Gastroesophageal sphincter (tissue), 4 donors: ENCODE data around the gene MYO15A. TPM values are rescaled to one million over a fixed set of nuclear protein-coding genes. Genes with fewer than 3 reads are reported as not detected.

Source experiments
- ATAC-seq: fragments of 150-250 bp; one replicate; pipeline ENCODE4 v1.9.1; 2016; ENCODE audit warnings: mild to moderate bottlenecking, moderate library complexity
- H3K27ac ChIP-seq, 4 donors: fragments of 200-600 bp; sonication (generic) in 3 of 4; 1 replicate in 3 of 4; 2 replicates in 1 of 4; pipeline ENCODE4 v1.5.1; 2016 to 2019
- H3K27me3 ChIP-seq: fragments of 200-600 bp; sonication (generic); one replicate; pipeline ENCODE4 v1.5.1; 2019
- H3K36me3 ChIP-seq, 2 donors: fragments of 200-600 bp; sonication (generic); one replicate each; pipeline ENCODE4 v1.5.1; 2019; ENCODE audit warnings: control low read depth in 1 of 2
- H3K4me1 ChIP-seq, 3 donors: fragments of 200-600 bp; sonication (generic); 1 replicate in 2 of 3; 2 replicates in 1 of 3; pipeline ENCODE4 v1.5.1; 2016 to 2019; ENCODE audit warnings: control low read depth in 2 of 3
- H3K4me3 ChIP-seq, 2 donors: fragments of 200-600 bp; sonication (generic); one replicate each; pipeline ENCODE4 v1.5.1; 2019; ENCODE audit warnings: mild to moderate bottlenecking in 1 of 2, moderate library complexity in 1 of 2
- H3K9me3 ChIP-seq, 3 donors: fragments of 200-600 bp; sonication (generic); one replicate each; pipeline ENCODE4 v1.5.1; 2017 to 2019; ENCODE audit warnings: control low read depth in 2 of 3
- EP300 ChIP-seq: sonication (generic); formaldehyde crosslinking; IDR thresholded peaks from one replicate; pipeline ENCODE4 v1.6.1; 2017; ENCODE audit warnings: antibody characterized with exemption, mild to moderate bottlenecking
- POLR2A ChIP-seq, 2 donors: fragments of 450-650 bp; IDR thresholded peaks; one replicate each; pipeline ENCODE4 v1.6.1; 2017; ENCODE audit warnings: antibody characterized with exemption in 2 of 2, mild to moderate bottlenecking in 2 of 2, moderate library complexity in 1 of 2
- POLR2AphosphoS5 ChIP-seq: sonication (generic); formaldehyde crosslinking; IDR thresholded peaks from one replicate; pipeline ENCODE4 v1.6.1; 2017; ENCODE audit warnings: antibody characterized with exemption
- WGBS, 2 donors: methylation state at CpG; one replicate each; pipeline ENCODE4 v1.1.5; 2018; ENCODE audit warnings: low coverage in 1 of 2; 5-methylcytosine and 5-hydroxymethylcytosine counted together
- total RNA-seq, 4 donors: library from RNA; depleted of rRNA; stranded (reverse); fragments of >200 nt; gene quantifications; one replicate each; pipeline ENCODE4 v1.1.0, GENCODE V29; 2016
- TF ChIP-seq, protein P1 (sequence below), 4 experiments: fragments of 200-600 bp in 2 of 4; fragments of 450-650 bp in 2 of 4; sonication (generic) in 1 of 4; IDR thresholded peaks; one replicate each; pipeline ENCODE4 v1.5.1; 2017 to 2019; ENCODE audit warnings: antibody characterized with exemption in 4 of 4, mild to moderate bottlenecking in 2 of 4, moderate library complexity in 2 of 4

MYO15A gene
- total RNA-seq, 4 donors from 2014 or later, result 0.59 to 1.2 (median 0.70) TPM

DNA sequence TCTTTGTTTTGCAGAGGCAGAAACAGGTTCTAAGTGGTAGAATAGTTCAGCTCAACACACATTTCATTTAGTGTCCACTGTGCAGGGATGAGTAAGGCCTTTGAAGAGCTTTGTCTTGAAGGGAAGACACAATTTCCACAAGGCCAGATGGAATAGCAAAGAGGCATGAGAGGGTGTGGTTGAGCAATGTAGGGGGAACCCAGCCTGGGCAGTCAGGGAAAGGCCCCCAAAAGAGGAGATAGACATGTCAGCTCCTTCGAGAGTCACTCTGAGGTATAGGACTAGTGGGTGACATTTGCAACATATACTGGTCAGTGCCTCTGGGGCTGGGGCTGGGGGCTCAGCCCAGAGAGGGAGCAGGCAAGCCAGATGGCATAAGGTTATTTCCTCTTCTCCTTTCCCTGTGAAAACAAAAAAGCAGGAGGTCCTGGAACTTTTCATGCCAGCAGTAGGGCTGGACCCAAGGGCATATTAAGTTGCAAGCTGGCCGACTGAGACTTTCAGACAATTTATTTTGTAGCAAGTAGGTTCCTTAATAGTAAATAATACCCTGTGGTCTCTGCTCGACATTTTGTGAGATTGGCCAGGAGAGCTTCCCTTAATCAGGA, 82.2 kb downstream of the MYO15A start:
- no peak for ATAC-seq
- Histone ChIP-seq H3K4me1 (peaks cover 7 to 98% (median 60%) of the 10 kb centered on the region in 3 donors), H3K9me3 (no peaks in the 10 kb centered on the region), H3K4me3 (peak overlapping the region in 1 of 2 donors; percentile 3), H3K27ac (peak overlapping the region in 3 of 4 donors; percentile 40 to 60 (median 59)), H3K27me3 (no peaks in the 10 kb centered on the region), H3K36me3 (peaks cover 0 to 22% of the 10 kb centered on the region in 2 donors)
- 40 to 44% methylated on average over 1 to 3 of the region's 3 CpGs for WGBS, 2 donors
- TF ChIP-seq POLR2AphosphoS5, result no peak
- TF ChIP-seq, protein P1, sequence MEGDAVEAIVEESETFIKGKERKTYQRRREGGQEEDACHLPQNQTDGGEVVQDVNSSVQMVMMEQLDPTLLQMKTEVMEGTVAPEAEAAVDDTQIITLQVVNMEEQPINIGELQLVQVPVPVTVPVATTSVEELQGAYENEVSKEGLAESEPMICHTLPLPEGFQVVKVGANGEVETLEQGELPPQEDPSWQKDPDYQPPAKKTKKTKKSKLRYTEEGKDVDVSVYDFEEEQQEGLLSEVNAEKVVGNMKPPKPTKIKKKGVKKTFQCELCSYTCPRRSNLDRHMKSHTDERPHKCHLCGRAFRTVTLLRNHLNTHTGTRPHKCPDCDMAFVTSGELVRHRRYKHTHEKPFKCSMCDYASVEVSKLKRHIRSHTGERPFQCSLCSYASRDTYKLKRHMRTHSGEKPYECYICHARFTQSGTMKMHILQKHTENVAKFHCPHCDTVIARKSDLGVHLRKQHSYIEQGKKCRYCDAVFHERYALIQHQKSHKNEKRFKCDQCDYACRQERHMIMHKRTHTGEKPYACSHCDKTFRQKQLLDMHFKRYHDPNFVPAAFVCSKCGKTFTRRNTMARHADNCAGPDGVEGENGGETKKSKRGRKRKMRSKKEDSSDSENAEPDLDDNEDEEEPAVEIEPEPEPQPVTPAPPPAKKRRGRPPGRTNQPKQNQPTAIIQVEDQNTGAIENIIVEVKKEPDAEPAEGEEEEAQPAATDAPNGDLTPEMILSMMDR (IDR thresholded peaks at IDR 0.05), result no peak
- TF ChIP-seq POLR2A (IDR thresholded peaks at IDR 0.05), result no peak
- no peak for TF ChIP-seq EP300

- H3K36me3 ChIP-seq, result peaks cover 0 to 27% of the 10 kb centered on the region in 2 donors
- H3K9me3 ChIP-seq, result no peaks in the 10 kb centered on the region
- H3K27me3 ChIP-seq, result no peaks in the 10 kb centered on the region
- peak overlapping the region in 3 of 4 donors; percentile 40 to 60 (median 59) for H3K27ac ChIP-seq
- peaks cover 7 to 97% (median 56%) of the 10 kb centered on the region in 3 donors for H3K4me1 ChIP-seq
- peak overlapping the region in 1 of 2 donors; percentile 3 for H3K4me3 ChIP-seq
- no peak for TF ChIP-seq POLR2A (IDR thresholded peaks at IDR 0.05)
- no peak for TF ChIP-seq EP300
- TF ChIP-seq, protein P1 (IDR thresholded peaks at IDR 0.05), result no peak
- TF ChIP-seq POLR2AphosphoS5, result peak; percentile 18
- ATAC-seq, result peak; percentile 33
- 0 to 18% methylated on average over 1 to 2 of the region's 3 CpGs for WGBS, 2 donors
Observed at GRCh38 chr17:18191236-18191667, 82.7 kb downstream of the MYO15A start.

GRCh38 chr17:18191967-18192366, 83.4 kb downstream of the MYO15A start:
- H3K9me3 ChIP-seq, result no peaks in the 10 kb centered on the region
- H3K4me1 ChIP-seq, result peaks cover 7 to 97% (median 57%) of the 10 kb centered on the region in 3 donors
- H3K4me3 ChIP-seq, result no peak overlapping the region
- no peaks in the 10 kb centered on the region for H3K27me3 ChIP-seq
- peaks cover 0 to 34% of the 10 kb centered on the region in 2 donors for H3K36me3 ChIP-seq
- H3K27ac ChIP-seq, result peak overlapping the region in 2 of 4 donors; percentile 59 to 60
- TF ChIP-seq, protein P1 (IDR thresholded peaks at IDR 0.05), result peak in 1 of 4 experiments; percentile 10
- TF ChIP-seq POLR2A (IDR thresholded peaks at IDR 0.05), result no peak
- WGBS, 2 donors, result 86 to 100% methylated on average over 1 of the region's 2 CpGs
- no peak for ATAC-seq

GRCh38 chr17:18194394-18194793, 85.8 kb downstream of the MYO15A start:
- Histone ChIP-seq H3K36me3 (peaks cover 0 to 59% of the 10 kb centered on the region in 2 donors), H3K27ac (no peak overlapping the region), H3K4me3 (no peak overlapping the region), H3K4me1 (peaks cover 10 to 97% (median 47%) of the 10 kb centered on the region in 3 donors), H3K27me3 (no peaks in the 10 kb centered on the region), H3K9me3 (no peaks in the 10 kb centered on the region)
- WGBS, 2 donors, result 50 to 95% methylated on average over 1 to 3 of the region's 4 CpGs
- ATAC-seq, result no peak
- TF ChIP-seq POLR2AphosphoS5, result no peak
- no peak for TF ChIP-seq EP300
- TF ChIP-seq, protein P1 (IDR thresholded peaks at IDR 0.05), result no peak
- TF ChIP-seq POLR2A (IDR thresholded peaks at IDR 0.05), result no peak

DNA sequence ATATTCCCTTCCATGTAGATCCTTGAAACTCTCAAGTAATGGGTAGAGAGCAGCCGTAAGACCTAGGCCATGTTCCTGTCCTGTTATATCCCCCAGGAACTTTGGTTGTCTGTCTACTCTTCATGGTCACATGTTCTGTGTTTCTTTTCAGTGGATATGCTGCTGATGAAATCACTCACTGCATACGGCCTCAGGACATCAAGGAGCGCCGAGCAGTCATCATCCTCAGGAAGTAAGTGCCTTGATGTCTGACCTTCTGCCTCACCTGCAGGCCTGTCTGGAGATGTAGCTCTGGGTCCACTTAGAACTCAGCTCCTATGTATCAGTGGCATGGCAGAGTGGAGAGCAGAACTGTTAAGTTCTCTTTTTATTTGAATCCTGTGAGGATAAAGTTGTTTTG, 86.2 kb downstream of the MYO15A start:
- peaks cover 8 to 97% (median 43%) of the 10 kb centered on the region in 3 donors for H3K4me1 ChIP-seq
- peaks cover 0 to 63% of the 10 kb centered on the region in 2 donors for H3K36me3 ChIP-seq
- no peaks in the 10 kb centered on the region for H3K27me3 ChIP-seq
- H3K4me3 ChIP-seq, result no peak overlapping the region
- no peaks in the 10 kb centered on the region for H3K9me3 ChIP-seq
- 50 to 59% methylated on average over 2 to 4 of the region's 4 CpGs for WGBS, 2 donors
- TF ChIP-seq EP300 (no peak), POLR2A (IDR thresholded peaks at IDR 0.05) (no peak), POLR2AphosphoS5 (no peak)
- TF ChIP-seq, protein P1 (IDR thresholded peaks at IDR 0.05), result no peak
- ATAC-seq, result no peak
- H3K27ac ChIP-seq, result no peak overlapping the region
